Measurements from ENCODE around the gene STOM.
A peak's percentile ranks its signal among the peaks of the same experiment; 100 is the strongest.

The STOM gene

GRCh38 chr9:121323449-121324151, 46.5 kb downstream of the STOM start:
- H3K4me1 Mint-ChIP-seq, result peaks cover 6% of the 10 kb centered on the region
- no peak for ATAC-seq
- H3K36me3 Mint-ChIP-seq, result peaks cover 45% of the 10 kb centered on the region
- H3K4me3 Mint-ChIP-seq, result no peak overlapping the region
- no peaks in the 10 kb centered on the region for H3K9me3 Mint-ChIP-seq
- H3K27me3 Mint-ChIP-seq, result no peaks in the 10 kb centered on the region
- no peak overlapping the region for H3K27ac Mint-ChIP-seq

GRCh38 chr9:121322737-121323448, 47.2 kb downstream of the STOM start:
- Mint-ChIP-seq H3K27ac (no peak overlapping the region), H3K9me3 (no peaks in the 10 kb centered on the region), H3K4me1 (peaks cover 6% of the 10 kb centered on the region), H3K27me3 (no peaks in the 10 kb centered on the region), H3K4me3 (no peak overlapping the region), H3K36me3 (peaks cover 38% of the 10 kb centered on the region)
- no peak for ATAC-seq

GRCh38 chr9:121322037-121322736, 47.9 kb downstream of the STOM start:
- H3K27me3 Mint-ChIP-seq, result no peaks in the 10 kb centered on the region
- no peak overlapping the region for H3K27ac Mint-ChIP-seq
- no peak for ATAC-seq
- H3K4me1 Mint-ChIP-seq, result peaks cover 6% of the 10 kb centered on the region
- peaks cover 40% of the 10 kb centered on the region for H3K36me3 Mint-ChIP-seq
- no peaks in the 10 kb centered on the region for H3K9me3 Mint-ChIP-seq
- H3K4me3 Mint-ChIP-seq, result no peak overlapping the region

GRCh38 chr9:121321016-121321503, 49.0 kb downstream of the STOM start:
- Mint-ChIP-seq H3K4me3 (no peak overlapping the region), H3K27me3 (no peaks in the 10 kb centered on the region), H3K9me3 (no peaks in the 10 kb centered on the region), H3K27ac (no peak overlapping the region), H3K36me3 (peaks cover 45% of the 10 kb centered on the region), H3K4me1 (peaks cover 6% of the 10 kb centered on the region)
- ATAC-seq, result no peak

- no peak for ATAC-seq
- H3K27ac Mint-ChIP-seq, result no peak overlapping the region
These were observed 50.7 kb downstream of the STOM start for GRCh38 chr9:121319383-121319780.

GRCh38 chr9:121318631-121319382, 51.2 kb downstream of the STOM start:
- ATAC-seq, result peak; percentile 34
- no peak overlapping the region for H3K4me3 Mint-ChIP-seq
- H3K9me3 Mint-ChIP-seq, result no peaks in the 10 kb centered on the region
- peaks cover 6% of the 10 kb centered on the region for H3K4me1 Mint-ChIP-seq
- peaks cover 36% of the 10 kb centered on the region for H3K36me3 Mint-ChIP-seq
- H3K27me3 Mint-ChIP-seq, result no peaks in the 10 kb centered on the region
- H3K27ac Mint-ChIP-seq, result no peak overlapping the region

More at GRCh38 chr9:121319383-121319780, 50.7 kb downstream of the STOM start:
- peaks cover 6% of the 10 kb centered on the region for H3K4me1 Mint-ChIP-seq
- H3K27me3 Mint-ChIP-seq, result no peaks in the 10 kb centered on the region
- no peaks in the 10 kb centered on the region for H3K9me3 Mint-ChIP-seq
- H3K36me3 Mint-ChIP-seq, result peaks cover 32% of the 10 kb centered on the region
- H3K4me3 Mint-ChIP-seq, result no peak overlapping the region

- peaks cover 6% of the 10 kb centered on the region for H3K4me1 Mint-ChIP-seq
- no peak overlapping the region for H3K4me3 Mint-ChIP-seq
- H3K27ac Mint-ChIP-seq, result no peak overlapping the region
- peak; percentile 40 for ATAC-seq
- H3K9me3 Mint-ChIP-seq, result no peaks in the 10 kb centered on the region
- H3K36me3 Mint-ChIP-seq, result peaks cover 43% of the 10 kb centered on the region
- no peaks in the 10 kb centered on the region for H3K27me3 Mint-ChIP-seq
These were observed 52.1 kb downstream of the STOM start for GRCh38 chr9:121317737-121318630.

GRCh38 chr9:121316852-121317373, 53.1 kb downstream of the STOM start:
- ATAC-seq, result no peak
- Mint-ChIP-seq H3K4me3 (no peak overlapping the region), H3K4me1 (peaks cover 6% of the 10 kb centered on the region), H3K36me3 (peaks cover 43% of the 10 kb centered on the region), H3K27me3 (no peaks in the 10 kb centered on the region), H3K9me3 (no peaks in the 10 kb centered on the region), H3K27ac (no peak overlapping the region)

- H3K9me3 Mint-ChIP-seq, result no peaks in the 10 kb centered on the region
- no peak for ATAC-seq
- peaks cover 6% of the 10 kb centered on the region for H3K4me1 Mint-ChIP-seq
- peaks cover 47% of the 10 kb centered on the region for H3K36me3 Mint-ChIP-seq
- no peaks in the 10 kb centered on the region for H3K27me3 Mint-ChIP-seq
- no peak overlapping the region for H3K27ac Mint-ChIP-seq
- H3K4me3 Mint-ChIP-seq, result no peak overlapping the region
These were observed 53.7 kb downstream of the STOM start for GRCh38 chr9:121316378-121316777.

- no peak overlapping the region for H3K27ac Mint-ChIP-seq
- no peaks in the 10 kb centered on the region for H3K4me1 Mint-ChIP-seq
- H3K36me3 Mint-ChIP-seq, result peaks cover 58% of the 10 kb centered on the region
- no peaks in the 10 kb centered on the region for H3K9me3 Mint-ChIP-seq
- H3K27me3 Mint-ChIP-seq, result no peaks in the 10 kb centered on the region
- H3K4me3 Mint-ChIP-seq, result no peak overlapping the region
- no peak for ATAC-seq
These were observed 56.4 kb downstream of the STOM start for GRCh38 chr9:121313458-121314152.

- no peaks in the 10 kb centered on the region for H3K9me3 Mint-ChIP-seq
- H3K27ac Mint-ChIP-seq, result no peak overlapping the region
- no peaks in the 10 kb centered on the region for H3K27me3 Mint-ChIP-seq
- no peak for ATAC-seq
- no peak overlapping the region for H3K4me3 Mint-ChIP-seq
- H3K4me1 Mint-ChIP-seq, result no peaks in the 10 kb centered on the region
- peaks cover 63% of the 10 kb centered on the region for H3K36me3 Mint-ChIP-seq
These were observed 57.9 kb downstream of the STOM start for GRCh38 chr9:121312169-121312568.

- Mint-ChIP-seq H3K27ac (no peak overlapping the region), H3K36me3 (peaks cover 58% of the 10 kb centered on the region), H3K4me3 (no peak overlapping the region), H3K9me3 (no peaks in the 10 kb centered on the region), H3K4me1 (no peaks in the 10 kb centered on the region), H3K27me3 (no peaks in the 10 kb centered on the region)
- ATAC-seq, result no peak
These were observed 59.5 kb downstream of the STOM start for GRCh38 chr9:121310571-121310970.

- Mint-ChIP-seq H3K9me3 (no peaks in the 10 kb centered on the region), H3K36me3 (peaks cover 58% of the 10 kb centered on the region), H3K4me3 (no peak overlapping the region), H3K4me1 (no peaks in the 10 kb centered on the region), H3K27ac (no peak overlapping the region), H3K27me3 (no peaks in the 10 kb centered on the region)
- ATAC-seq, result no peak
These were observed 60.1 kb downstream of the STOM start for GRCh38 chr9:121309833-121310425.

Data from stimulated activated memory B cell treated with anti-CD40 and anti-IgM and Interleukin-4, amounts not matched to agents 10 μg/mL and 1 μg/mL and 100 μg/mL, for 72 hours (primary cell).